CD8-positive, alpha-beta memory T cell (primary cell): ENCODE data around the gene MRPL42. TPM values are rescaled to one million over a fixed set of nuclear protein-coding genes. Genes with fewer than 3 reads are reported as not detected.
"Not testable (repeated sequence)": the region's sequence is repeated elsewhere in the genome, so short reads cannot be mapped to it uniquely, and the experiment has no call there.

Experiments used
- CTCF ChIA-PET: fragments of 350-600 bp; sonication (Branson Sonifier 250); formaldehyde crosslinking; loops from one replicate; lab custom pipeline; 2021; ENCODE audit warnings: antibody characterized with exemption; lab: Charles Lee
- POLR2A ChIA-PET: fragments of 350-600 bp; sonication (Branson Sonifier 250); formaldehyde crosslinking; loops from one replicate; lab custom pipeline; 2021; ENCODE audit warnings: antibody characterized with exemption; lab: Charles Lee
- DNase-seq, 5 donors: peaks; one replicate each; pipeline versions ENCODE4 v3.0.0 to v3.0.0-alpha.2; 2020 to 2022; ENCODE audit warnings: mixed read lengths in 1 of 5
- H3K27ac ChIP-seq: one replicate; pipeline ENCODE4 v1.7.0; 2013; ENCODE audit warnings: low read depth, mild to moderate bottlenecking, low read length, moderate library complexity
- H3K27me3 ChIP-seq: 2 replicates; pipeline ENCODE4 v1.7.0; 2013; ENCODE audit warnings: low read length, mild to moderate bottlenecking; ENCODE audit not compliant: insufficient read depth, poor library complexity, severe bottlenecking
- H3K36me3 ChIP-seq: 2 replicates; pipeline ENCODE4 v1.7.0; 2013; ENCODE audit warnings: mild to moderate bottlenecking, low read length, moderate library complexity; ENCODE audit not compliant: insufficient read depth
- H3K4me1 ChIP-seq: 2 replicates; pipeline ENCODE4 v1.7.0; 2013; ENCODE audit warnings: mild to moderate bottlenecking, low read length, moderate library complexity; ENCODE audit not compliant: insufficient read depth
- H3K4me3 ChIP-seq: 2 replicates; pipeline ENCODE4 v1.7.0; 2013; ENCODE audit warnings: mild to moderate bottlenecking, low read length
- H3K9me3 ChIP-seq: 2 replicates; pipeline ENCODE4 v1.7.0; 2013; ENCODE audit warnings: mild to moderate bottlenecking, low read length
- H3K27ac Mint-ChIP-seq, 8 donors: one replicate each; pipeline ENCODE4 v1.8.0; 2020 to 2021; ENCODE audit warnings: mixed read lengths in 8 of 8, mild to moderate bottlenecking in 6 of 8, inconsistent platforms in 3 of 8, moderate library complexity in 3 of 8
- H3K27me3 Mint-ChIP-seq, 2 donors: one replicate each; pipeline ENCODE4 v1.8.0; 2020 to 2021; ENCODE audit warnings: mixed read lengths in 2 of 2, mild to moderate bottlenecking in 1 of 2, moderate library complexity in 1 of 2
- H3K36me3 Mint-ChIP-seq, 3 donors: one replicate each; pipeline ENCODE4 v1.8.0; 2020 to 2021; ENCODE audit warnings: mixed read lengths in 3 of 3, inconsistent platforms in 1 of 3, mild to moderate bottlenecking in 1 of 3
- H3K4me1 Mint-ChIP-seq, 3 donors: one replicate each; pipeline ENCODE4 v1.8.0; 2020 to 2021; ENCODE audit warnings: mixed read lengths in 3 of 3, inconsistent platforms in 1 of 3, mild to moderate bottlenecking in 1 of 3
- H3K4me3 Mint-ChIP-seq, 7 donors: one replicate each; pipeline ENCODE4 v1.8.0; 2020 to 2021; ENCODE audit warnings: mixed read lengths in 7 of 7, mild to moderate bottlenecking in 6 of 7, moderate library complexity in 4 of 7, inconsistent platforms in 2 of 7
- H3K9me3 Mint-ChIP-seq, 5 donors: one replicate each; pipeline ENCODE4 v1.8.0; 2020 to 2022; ENCODE audit warnings: mixed read lengths in 5 of 5, mild to moderate bottlenecking in 3 of 5, moderate library complexity in 2 of 5, inconsistent platforms in 1 of 5
- polyA plus RNA-seq: library from polyadenylated mRNA; unstranded; fragments of 300-500 nt; fragmentation: Illumina TruSeq; gene quantifications from one replicate; pipeline ENCODE4 v1.2.3, GENCODE V29; 2021
- total RNA-seq, 2 experiments: library from RNA; stranded (reverse); gene quantifications; one replicate each; pipeline ENCODE4 v1.2.3, GENCODE V29; 2021

MRPL42 gene
- total and polyA plus RNA-seq, 3 experiments from 2014 or later = 57.1 to 87.2 (median 84.1) TPM

DNA sequence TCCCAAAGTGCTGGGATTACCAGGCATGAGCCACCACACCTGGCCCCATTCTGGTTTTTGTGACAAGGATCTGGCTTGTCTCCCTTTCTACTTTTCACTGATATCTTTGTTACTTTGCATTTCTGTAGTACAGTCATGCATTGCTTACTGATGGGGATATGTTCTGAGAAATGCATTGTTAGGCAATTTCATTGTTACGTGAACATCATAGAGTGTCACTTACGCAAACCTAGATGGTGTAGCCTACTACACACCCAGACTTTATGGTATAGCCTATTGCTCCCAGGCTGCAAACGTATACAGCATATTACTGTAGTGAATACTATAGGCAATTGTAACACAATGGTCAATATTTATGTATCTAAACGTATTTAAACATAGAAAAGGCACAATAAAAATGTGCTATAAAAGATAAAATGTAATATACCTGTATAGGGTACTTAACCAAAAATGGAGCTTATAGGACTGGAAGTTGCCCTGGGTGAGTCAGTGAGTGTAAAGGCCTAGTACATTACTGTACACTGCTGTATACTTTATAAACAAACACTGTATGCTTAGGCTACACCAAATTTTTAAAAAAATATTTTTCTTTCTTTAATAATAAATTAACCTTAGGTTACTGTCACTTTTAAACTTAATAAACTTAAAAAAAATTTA, 16.0 kb downstream of the MRPL42 start:
- Mint-ChIP-seq H3K4me1 (no peaks in the 10 kb centered on the region), H3K4me3 (no peak overlapping the region), H3K27ac (peak overlapping the region in 1 of 8 donors; percentile 15), H3K27me3 (no peaks in the 10 kb centered on the region), H3K9me3 (no peaks in the 10 kb centered on the region), H3K36me3 (peaks cover 4 to 46% (median 10%) of the 10 kb centered on the region in 3 donors)
- Histone ChIP-seq H3K27ac (no peak overlapping the region), H3K4me3 (no peak overlapping the region), H3K36me3 (peaks cover 42% of the 10 kb centered on the region), H3K9me3 (no peaks in the 10 kb centered on the region), H3K27me3 (no peaks in the 10 kb centered on the region), H3K4me1 (no peaks in the 10 kb centered on the region)
- DNase-seq = no peak
- ChIA-PET CTCF (interaction anchor here (1.2 kb wide), 1 partner anchor 619 kb away, joined by 5 read pairs; no protein-coding TSS in a partner anchor), POLR2A (no interaction called here)

DNA sequence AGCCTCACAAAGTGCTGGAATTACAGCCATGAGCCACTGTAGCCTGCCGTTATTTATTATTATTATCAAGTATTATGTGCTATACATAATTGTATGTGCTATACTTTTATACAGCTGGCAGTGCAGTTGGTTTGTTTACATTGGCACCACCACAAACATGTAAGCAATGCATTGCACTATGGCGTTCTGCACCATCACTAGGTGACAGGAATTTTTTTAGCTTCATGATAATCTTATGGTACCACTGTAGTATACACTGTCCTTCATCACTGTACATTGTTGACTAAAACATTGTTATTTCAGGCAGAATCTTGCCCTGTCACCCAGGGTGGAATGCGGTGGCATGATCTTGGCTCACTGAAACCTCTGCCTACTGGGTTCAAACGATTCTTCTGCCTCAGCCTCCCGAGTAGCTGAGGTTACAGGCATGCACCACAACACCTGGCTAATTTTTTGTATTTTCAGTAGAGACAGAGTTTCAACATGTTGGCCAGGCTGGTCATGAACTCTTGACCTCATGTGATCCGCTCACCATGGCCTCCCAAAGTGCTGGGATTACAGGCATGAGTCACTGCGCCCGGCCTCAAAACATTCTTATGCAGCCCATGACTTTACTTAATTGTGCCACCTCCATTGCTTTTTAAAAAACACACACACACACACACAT, 17.1 kb downstream of the MRPL42 start:
- peaks cover 40% of the 10 kb centered on the region for H3K36me3 ChIP-seq
- Mint-ChIP-seq H3K9me3 (no peaks in the 10 kb centered on the region), H3K27me3 (no peaks in the 10 kb centered on the region), H3K4me1 (peaks cover 0 to 5% (median 0%) of the 10 kb centered on the region in 3 donors), H3K36me3 (peaks cover 4 to 46% (median 13%) of the 10 kb centered on the region in 3 donors), H3K4me3 (no peak overlapping the region), H3K27ac (peak overlapping the region in 1 of 8 donors; percentile 47)
- DNase-seq = no peak
- no peaks in the 10 kb centered on the region for H3K9me3 ChIP-seq
- no peak overlapping the region for H3K27ac ChIP-seq
- ChIA-PET CTCF (interaction anchor here (1.2 kb wide), 1 partner anchor 617 kb away, joined by 5 read pairs; no protein-coding TSS in a partner anchor), POLR2A (no interaction called here)
- H3K4me3 ChIP-seq = no peak overlapping the region
- no peaks in the 10 kb centered on the region for H3K4me1 ChIP-seq
- H3K27me3 ChIP-seq = no peaks in the 10 kb centered on the region

DNA sequence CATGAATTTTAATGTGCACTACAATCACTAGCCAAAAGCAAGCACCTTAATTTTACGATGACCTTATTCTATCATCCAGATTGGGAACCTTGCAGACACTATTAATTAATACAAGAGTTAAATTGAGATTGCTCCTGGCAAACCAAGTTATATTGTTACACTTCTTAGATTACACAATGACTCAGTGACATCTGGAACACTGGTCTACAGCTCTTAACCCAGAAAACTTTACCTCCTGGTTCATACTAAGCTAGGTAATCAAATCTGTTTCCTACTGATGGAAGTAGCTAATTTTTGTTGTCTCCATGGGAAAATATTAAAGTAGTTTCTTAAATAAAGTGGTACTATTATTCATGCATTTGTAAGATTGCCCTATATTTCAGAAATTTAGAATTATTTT, 25.5 kb downstream of the MRPL42 start:
- CTCF ChIA-PET, H3K27me3 ChIP-seq, H3K9me3 ChIP-seq, H3K4me3 ChIP-seq, DNase-seq, H3K4me3 Mint-ChIP-seq, H3K27ac ChIP-seq, H3K27ac Mint-ChIP-seq, POLR2A ChIA-PET, H3K36me3 ChIP-seq, H3K4me1 ChIP-seq, H3K4me1 Mint-ChIP-seq, H3K9me3 Mint-ChIP-seq, H3K27me3 Mint-ChIP-seq: not testable (repeated sequence)
- H3K36me3 Mint-ChIP-seq = peaks cover 12 to 64% (median 28%) of the 10 kb centered on the region in 3 donors

DNA sequence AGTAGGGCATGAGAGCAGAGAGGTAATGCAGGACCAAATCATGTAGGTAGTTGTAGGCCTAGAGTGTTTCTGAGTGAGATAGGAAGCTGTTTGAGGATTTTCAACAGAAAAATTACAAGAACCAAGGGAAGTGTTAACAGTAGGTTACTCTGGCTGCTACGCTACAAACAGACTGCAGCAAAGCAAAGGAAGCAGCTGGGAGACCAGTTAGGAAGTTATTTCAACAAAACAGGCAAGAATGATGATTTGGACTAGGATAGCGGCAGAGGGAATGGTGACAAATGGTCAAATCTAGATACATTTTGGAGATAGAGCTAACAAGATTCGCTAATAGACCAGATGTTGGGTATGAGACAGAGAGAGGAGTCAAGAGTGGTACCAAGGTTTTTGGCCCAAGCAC, 26.8 kb downstream of the MRPL42 start:
- H3K4me3 ChIP-seq = no peak overlapping the region
- Mint-ChIP-seq H3K36me3 (peaks cover 12 to 55% (median 23%) of the 10 kb centered on the region in 3 donors), H3K27ac (peak overlapping the region in 2 of 8 donors; percentile 7 to 47), H3K27me3 (no peaks in the 10 kb centered on the region), H3K9me3 (no peaks in the 10 kb centered on the region), H3K4me3 (no peak overlapping the region), H3K4me1 (peaks cover 0 to under 1% (median 0%) of the 10 kb centered on the region in 3 donors)
- ChIA-PET CTCF (interaction anchor here (1.6 to 3.6 kb wide), 2 partner anchors 9 to 608 kb away, joined by 5 to 22 read pairs; no protein-coding TSS in a partner anchor), POLR2A (no interaction called here)
- H3K27me3 ChIP-seq = no peaks in the 10 kb centered on the region
- DNase-seq = no peak
- no peaks in the 10 kb centered on the region for H3K4me1 ChIP-seq
- no peaks in the 10 kb centered on the region for H3K36me3 ChIP-seq
- no peaks in the 10 kb centered on the region for H3K9me3 ChIP-seq
- H3K27ac ChIP-seq = no peak overlapping the region

DNA sequence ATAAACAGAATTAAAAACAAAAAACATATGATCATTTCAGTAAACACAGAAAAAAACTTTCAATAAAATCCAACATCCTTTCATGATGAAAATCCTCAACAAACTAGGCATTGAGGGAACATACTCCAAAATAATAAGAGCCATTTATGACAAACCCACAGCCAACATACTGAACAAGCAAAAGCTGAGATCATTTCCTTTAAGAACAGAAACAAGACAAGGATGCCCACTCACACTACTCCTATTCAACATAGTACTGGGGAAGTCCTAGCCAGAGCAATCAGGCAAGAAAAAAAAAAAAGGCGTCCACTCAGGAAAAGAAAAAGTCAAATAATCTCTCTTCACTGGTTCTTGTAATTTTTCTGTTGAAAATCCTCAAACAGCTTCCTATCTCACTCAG, 30.1 kb downstream of the MRPL42 start:
- no peaks in the 10 kb centered on the region for H3K4me1 Mint-ChIP-seq
- CTCF ChIA-PET = interaction anchor here (3.6 kb wide), 1 partner anchor 604 kb away, joined by 22 read pairs; no protein-coding TSS in a partner anchor
- H3K4me3 Mint-ChIP-seq = no peak overlapping the region

DNA sequence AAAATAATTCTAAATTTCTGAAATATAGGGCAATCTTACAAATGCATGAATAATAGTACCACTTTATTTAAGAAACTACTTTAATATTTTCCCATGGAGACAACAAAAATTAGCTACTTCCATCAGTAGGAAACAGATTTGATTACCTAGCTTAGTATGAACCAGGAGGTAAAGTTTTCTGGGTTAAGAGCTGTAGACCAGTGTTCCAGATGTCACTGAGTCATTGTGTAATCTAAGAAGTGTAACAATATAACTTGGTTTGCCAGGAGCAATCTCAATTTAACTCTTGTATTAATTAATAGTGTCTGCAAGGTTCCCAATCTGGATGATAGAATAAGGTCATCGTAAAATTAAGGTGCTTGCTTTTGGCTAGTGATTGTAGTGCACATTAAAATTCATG, 31.5 kb downstream of the MRPL42 start:
- H3K27me3 Mint-ChIP-seq, DNase-seq, H3K36me3 ChIP-seq, H3K4me3 Mint-ChIP-seq, H3K4me1 ChIP-seq, H3K4me1 Mint-ChIP-seq, CTCF ChIA-PET, H3K27ac Mint-ChIP-seq, H3K4me3 ChIP-seq, H3K27ac ChIP-seq, H3K9me3 Mint-ChIP-seq, H3K9me3 ChIP-seq, H3K27me3 ChIP-seq, POLR2A ChIA-PET: not testable (repeated sequence)
- H3K36me3 Mint-ChIP-seq = peaks cover 12 to 56% (median 16%) of the 10 kb centered on the region in 3 donors

More for the DNA sequence above, 30.1 kb downstream of the MRPL42 start:
- no peaks in the 10 kb centered on the region for H3K27me3 Mint-ChIP-seq
- Histone ChIP-seq H3K27ac (no peak overlapping the region), H3K4me3 (no peak overlapping the region), H3K4me1 (no peaks in the 10 kb centered on the region), H3K9me3 (no peaks in the 10 kb centered on the region), H3K27me3 (no peaks in the 10 kb centered on the region), H3K36me3 (no peaks in the 10 kb centered on the region)
- no peaks in the 10 kb centered on the region for H3K9me3 Mint-ChIP-seq
- H3K36me3 Mint-ChIP-seq = peaks cover 12 to 51% (median 16%) of the 10 kb centered on the region in 3 donors
- DNase-seq = no peak
- POLR2A ChIA-PET = no interaction called here
- peak overlapping the region in 2 of 8 donors; percentile 13 to 63 for H3K27ac Mint-ChIP-seq

DNA sequence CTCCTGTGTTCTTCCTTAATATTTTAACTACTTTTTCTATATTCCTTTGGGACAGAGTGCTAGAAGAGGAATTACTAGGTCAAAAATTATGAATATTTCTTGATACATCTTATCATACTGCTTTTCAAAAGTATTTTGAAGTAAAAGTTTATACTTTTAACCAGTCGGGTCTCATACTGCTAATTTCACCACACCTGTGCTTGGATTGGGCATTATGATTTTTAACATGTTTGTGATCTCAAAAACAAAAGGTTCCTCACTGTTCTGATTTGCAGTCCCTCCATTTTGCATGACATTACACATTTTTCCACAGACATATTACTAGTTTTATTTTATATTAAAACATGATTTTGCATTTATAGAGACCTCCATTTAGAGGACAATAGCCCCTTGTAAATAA, 32.9 kb downstream of the MRPL42 start:
- no peaks in the 10 kb centered on the region for H3K4me1 ChIP-seq
- H3K27ac ChIP-seq = no peak overlapping the region
- Mint-ChIP-seq H3K9me3 (no peaks in the 10 kb centered on the region), H3K4me3 (no peak overlapping the region), H3K27me3 (no peaks in the 10 kb centered on the region), H3K36me3 (peaks cover 7 to 50% (median 15%) of the 10 kb centered on the region in 3 donors), H3K27ac (peak overlapping the region in 1 of 8 donors; percentile 38), H3K4me1 (no peaks in the 10 kb centered on the region)
- CTCF ChIA-PET = interaction anchor here (1.0 kb wide), 1 partner anchor 602 kb away, joined by 3 read pairs; no protein-coding TSS in a partner anchor
- no peak overlapping the region for H3K4me3 ChIP-seq
- H3K9me3 ChIP-seq = no peaks in the 10 kb centered on the region
- no peaks in the 10 kb centered on the region for H3K27me3 ChIP-seq
- no peaks in the 10 kb centered on the region for H3K36me3 ChIP-seq
- POLR2A ChIA-PET = no interaction called here
- no peak for DNase-seq

DNA sequence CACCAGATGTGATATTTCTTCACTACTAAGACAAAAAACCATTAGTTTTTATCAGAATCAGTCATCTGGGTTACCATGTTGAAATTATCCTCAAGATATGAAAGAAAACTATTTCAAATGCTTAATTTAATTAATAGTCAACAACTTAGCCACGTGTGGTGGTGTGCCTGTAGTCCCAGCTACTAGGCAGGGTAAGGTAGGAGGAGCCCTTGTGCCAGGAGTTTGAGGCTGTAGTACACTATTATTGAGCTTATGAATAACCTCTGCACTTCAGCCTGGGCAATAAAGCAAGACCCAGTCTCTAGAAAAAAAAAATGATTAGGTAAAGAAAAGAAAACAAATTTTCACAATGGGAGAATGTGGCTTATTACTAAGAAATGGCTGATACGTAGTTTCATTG, 33.4 kb downstream of the MRPL42 start:
- Mint-ChIP-seq H3K27ac (no peak overlapping the region), H3K4me3 (no peak overlapping the region), H3K36me3 (peaks cover 7 to 47% (median 15%) of the 10 kb centered on the region in 3 donors), H3K4me1 (no peaks in the 10 kb centered on the region), H3K27me3 (no peaks in the 10 kb centered on the region), H3K9me3 (no peaks in the 10 kb centered on the region)
- no peak for DNase-seq
- Histone ChIP-seq H3K4me1 (no peaks in the 10 kb centered on the region), H3K27me3 (no peaks in the 10 kb centered on the region), H3K27ac (no peak overlapping the region), H3K36me3 (no peaks in the 10 kb centered on the region), H3K9me3 (no peaks in the 10 kb centered on the region), H3K4me3 (no peak overlapping the region)
- CTCF ChIA-PET = interaction anchor here (1.0 kb wide), 1 partner anchor 602 kb away, joined by 3 read pairs; no protein-coding TSS in a partner anchor
- POLR2A ChIA-PET = no interaction called here
